ENCODE data around the gene KLF9.
A peak's percentile ranks its signal among the peaks of the same experiment; 100 is the strongest.

Gene KLF9

DNA sequence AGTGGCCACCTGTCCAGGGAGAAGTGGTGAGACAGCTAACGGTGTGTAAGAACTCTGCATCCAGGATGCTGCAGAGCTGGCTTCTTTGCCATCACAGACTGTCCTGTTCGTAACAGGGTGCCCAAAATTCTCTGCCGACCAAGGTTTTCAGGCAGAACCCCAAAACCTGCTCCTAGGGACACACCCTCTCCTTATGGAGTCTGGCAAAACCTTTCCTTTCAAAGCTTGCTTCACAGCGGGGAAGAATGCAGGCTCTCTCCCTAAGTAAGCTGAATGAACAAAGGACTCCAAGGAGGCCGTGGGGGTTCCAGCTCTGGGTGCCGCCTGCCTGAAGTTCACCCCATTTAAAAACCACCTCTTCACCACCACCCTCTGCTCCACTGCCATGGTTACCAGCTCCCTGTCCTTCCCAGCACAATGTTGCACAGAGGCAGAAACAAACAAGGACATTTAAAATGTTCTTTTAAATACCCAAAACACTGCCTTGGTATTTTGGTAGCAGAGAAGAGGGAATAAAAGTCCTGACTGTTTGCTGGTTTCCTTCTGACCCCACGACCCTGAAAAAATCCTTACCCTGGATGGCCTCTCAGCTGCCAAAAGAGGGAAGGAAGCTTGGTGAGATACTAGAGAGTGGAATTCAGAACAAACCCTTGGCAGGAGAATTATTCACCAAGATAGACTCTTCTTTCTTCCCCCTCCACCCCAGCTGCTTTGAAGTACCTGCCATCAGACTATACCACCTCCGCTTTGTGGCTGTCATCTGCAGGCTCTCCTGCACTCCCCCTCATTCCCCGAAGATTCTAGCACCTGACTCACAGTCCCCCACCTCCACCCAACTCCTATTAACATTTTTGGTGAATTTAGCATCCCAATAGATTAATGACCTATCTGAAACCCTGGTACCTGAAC, 7.1 kb upstream of the KLF9 start:
- peak; percentile 37 for DNase-seq

DNA sequence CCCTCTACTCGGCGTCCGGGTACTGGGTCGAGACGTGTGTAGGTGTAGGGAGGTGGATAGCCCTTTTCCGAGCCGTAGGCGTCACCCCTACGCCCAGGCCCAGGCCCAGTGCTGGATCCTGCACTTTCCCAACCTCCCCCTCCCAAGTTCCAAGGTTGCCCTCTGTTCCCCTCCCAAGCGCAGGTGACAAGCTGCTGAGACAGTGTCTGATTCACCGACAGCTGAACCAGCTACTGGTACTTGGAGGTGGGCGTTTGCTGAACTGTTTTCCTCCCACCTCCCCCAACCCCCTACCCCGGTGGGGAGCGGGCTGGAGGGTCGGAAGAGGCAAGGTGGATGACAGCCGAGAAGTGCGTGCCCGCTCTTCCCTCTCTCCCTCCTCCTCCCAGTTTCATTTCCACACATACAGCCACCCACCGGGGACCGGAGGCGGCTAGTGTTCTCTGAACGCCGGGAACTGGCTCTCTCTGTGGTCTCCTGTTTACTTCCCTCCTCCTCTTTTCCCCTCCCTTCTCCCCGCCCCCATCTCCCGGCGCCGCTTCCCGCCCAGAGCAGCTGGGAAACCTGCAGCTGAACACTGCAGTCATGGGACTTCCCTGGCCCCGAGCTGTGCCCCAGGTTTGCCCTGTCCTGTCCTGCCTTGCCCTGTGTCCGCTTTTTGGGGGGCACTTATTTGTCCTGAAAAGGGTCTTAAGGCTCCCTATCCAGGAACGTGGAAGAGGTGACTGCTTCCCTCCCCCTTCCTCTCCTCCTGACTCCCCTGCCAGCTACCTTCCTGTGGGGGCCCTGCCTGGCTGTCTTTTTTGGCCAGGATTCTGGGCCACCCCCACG, 6.2 kb upstream of the KLF9 start:
- peak; percentile 62 for DNase-seq

DNA sequence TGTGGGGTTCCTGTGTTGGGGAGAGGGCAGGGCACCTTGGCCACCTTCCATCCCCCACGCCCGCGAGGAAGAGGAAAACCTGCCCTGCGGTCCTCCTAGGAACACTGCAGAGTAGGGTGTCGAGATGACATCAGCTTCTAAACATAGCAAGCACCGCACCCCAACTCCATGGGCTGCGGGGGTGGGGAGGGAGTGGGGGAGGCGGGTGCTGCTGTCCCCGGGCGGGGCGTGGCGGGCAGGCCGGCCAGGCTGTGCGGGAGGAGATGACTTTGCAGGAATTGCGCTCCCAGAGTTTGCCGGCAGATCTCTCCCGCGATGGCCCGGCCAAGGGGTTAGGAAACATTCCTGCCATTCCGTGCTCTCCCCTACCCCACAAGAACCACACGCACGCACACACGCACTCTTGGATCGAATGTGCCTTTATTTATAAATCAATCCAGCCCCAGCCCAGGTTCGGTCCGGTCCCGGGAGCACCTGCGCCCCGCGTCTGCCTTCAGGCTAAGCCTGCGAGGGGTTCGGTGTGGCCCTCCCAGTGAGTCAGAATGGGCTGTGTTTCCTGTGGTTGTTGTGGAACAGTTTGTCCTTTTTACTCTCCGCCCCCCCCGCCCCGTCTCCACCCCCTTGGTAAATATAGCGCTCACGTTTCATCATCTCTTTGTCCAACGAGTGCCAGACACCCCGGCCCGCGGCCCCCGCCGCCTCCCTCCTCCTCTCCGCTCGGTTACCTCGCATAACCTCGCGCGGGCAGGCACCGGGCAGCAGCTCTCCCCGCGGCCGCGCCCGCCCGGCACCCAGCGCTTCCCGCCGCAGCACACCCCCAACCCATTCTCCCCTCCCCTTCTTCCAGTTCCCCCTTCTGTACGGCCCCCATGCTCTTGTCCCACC, 5.3 kb upstream of the KLF9 start:
- DNase-seq = peak; percentile 78

DNA sequence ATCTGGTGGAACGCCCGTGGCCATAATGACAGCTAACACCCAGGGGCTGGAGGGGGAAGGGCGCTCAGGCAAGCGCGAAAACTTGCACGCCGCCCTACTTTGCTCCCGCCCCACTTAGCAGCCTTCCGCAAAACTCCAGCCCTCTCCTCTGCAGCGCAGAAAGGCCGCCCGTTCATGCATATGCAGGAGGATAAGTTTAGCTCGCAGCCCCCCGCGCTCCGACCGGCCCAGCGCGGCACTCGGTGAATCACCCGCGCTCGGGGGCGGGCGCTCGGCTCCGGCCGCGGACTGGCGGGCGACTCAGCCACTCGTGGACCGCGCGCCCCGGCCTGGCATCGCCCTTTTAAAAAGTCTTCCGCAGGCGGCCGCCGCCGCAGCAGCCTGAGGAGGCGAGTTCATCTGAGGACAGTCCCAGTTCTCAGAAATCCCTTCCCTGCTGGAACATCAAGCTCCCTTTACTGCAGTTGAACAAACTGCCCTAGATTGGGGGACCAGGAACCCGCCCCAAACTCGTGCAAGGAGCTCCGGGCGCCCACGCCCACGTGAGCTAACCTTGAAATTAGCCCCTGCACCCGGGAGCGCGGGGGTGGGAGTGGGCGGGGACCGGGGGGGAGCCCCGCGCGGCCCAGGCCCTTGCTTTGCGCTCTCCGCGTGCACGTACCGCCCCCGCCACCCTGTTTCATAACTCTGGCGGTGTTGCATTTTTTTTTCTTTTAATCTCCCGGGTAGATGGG, 4.5 kb upstream of the KLF9 start:
- peak; percentile 83 for DNase-seq

- no peak for DNase-seq
Measured at GRCh38 chr9:70415476-70415875, 1.0 kb upstream of the KLF9 start.

DNA sequence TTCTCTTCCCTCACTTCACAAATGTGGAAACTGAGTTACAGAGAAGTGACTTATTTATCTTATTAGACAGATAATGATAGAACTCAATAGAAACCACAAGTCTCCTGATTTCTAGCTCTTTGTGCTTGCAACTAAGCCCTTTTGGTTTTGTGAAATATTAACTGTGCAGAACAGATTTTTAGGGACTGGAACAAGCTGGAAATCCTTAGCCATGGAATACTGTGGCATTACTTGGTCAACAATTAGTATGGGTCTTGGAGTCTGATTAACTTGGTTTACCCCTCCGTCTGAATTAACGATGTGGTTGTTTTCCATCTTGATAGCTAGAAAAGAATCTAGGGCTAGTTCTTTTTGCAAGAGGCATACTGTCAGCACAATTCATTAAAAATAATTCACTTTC, 584 bp upstream of the KLF9 start:
- DNase-seq = no peak

- DNase-seq = peak; percentile 63
Measured at GRCh38 chr9:70413464-70413798, 1.0 kb downstream of the KLF9 start.

DNA sequence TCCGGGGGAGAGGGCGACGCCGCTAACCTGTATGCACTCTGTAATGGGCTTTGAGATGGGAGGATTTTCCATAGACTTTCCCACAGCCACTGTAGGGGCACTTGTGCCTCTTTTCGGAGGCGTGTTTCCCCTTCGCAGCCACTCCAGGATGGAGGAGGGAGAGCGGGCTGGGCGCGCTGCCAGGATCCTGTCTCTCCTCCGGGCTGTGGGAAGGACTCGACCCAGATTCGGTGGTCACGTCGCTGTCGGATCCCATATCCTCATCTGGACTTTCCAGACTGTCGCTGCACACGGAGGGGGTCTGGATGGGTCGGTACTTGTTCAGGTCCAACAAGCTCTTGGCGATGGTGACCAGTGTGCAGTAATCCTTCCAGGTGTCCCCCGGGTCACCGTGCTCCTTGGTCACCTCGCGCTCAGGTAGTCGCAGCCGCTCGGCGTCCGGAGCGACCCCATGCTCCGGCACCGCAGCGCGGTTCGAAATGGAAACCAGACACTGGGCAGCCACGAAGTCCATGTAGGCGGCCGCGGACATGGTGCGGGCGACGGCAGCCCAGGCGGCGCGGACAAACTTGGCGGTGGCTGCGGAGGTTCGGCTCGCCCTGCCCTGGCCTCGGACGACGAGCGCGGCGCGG, 1.5 kb downstream of the KLF9 start:
- peak; percentile 30 for DNase-seq

GRCh38 chr9:70411930-70412831, 2.3 kb downstream of the KLF9 start:
- peak; percentile 72 for DNase-seq

- DNase-seq = peak; percentile 36
Measured at GRCh38 chr9:70411121-70411929, 3.1 kb downstream of the KLF9 start.

DNA sequence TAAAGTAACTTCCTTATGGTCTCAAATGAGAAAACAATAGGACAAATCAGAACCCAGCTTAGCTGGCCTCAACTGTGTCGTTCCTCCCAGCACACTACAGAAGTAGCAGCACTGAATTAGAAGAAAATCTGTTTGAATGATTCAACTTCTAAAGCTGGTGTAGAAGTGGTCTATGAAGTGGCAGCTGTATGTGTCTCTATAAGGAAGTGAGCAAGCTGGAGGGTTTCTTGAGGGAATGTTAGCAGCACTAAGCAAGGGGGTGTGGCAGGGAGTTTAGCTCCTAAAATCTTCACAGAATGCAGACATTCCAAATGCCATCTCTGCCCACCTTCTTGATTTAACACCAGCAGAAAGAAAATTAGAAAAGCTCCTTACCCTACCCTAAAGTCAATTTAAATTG, 4.1 kb downstream of the KLF9 start:
- no peak for DNase-seq

- DNase-seq = no peak
Measured at GRCh38 chr9:70409800-70410199, 4.7 kb downstream of the KLF9 start.

GRCh38 chr9:70409280-70409679, 5.2 kb downstream of the KLF9 start:
- no peak for DNase-seq

DNA sequence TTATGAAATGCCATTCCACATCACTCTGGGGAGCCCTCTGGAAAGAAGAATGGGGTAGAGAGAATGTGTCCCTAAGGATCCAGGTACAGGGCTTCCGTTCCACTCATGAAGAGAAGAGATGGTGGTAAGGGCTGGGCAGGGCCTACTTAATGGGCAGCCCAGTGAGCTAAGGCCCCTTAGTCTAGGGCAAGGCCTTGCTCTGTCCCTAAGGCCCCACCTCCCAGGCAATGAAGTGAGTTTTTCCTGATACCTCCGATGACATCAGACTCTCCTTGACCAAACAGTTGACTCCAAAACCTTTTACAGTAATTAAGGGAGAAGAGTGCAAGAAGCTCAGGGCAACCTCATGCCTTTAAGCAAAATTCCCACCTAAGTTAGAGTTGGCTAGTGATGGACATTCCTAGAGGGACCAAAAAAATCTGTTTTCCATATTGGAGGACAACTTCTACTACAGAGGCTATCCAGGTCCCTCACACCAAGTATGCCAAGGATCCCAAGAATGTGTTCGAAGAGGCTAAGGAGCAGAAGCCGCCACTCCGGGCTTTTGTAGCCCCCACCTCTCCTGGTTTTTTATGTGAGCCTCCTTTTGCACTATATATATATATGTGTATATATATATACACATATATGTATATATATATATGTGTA, 5.9 kb downstream of the KLF9 start:
- DNase-seq = no peak

GRCh38 chr9:70407081-70407503, 7.4 kb downstream of the KLF9 start:
- DNase-seq = no peak

DNA sequence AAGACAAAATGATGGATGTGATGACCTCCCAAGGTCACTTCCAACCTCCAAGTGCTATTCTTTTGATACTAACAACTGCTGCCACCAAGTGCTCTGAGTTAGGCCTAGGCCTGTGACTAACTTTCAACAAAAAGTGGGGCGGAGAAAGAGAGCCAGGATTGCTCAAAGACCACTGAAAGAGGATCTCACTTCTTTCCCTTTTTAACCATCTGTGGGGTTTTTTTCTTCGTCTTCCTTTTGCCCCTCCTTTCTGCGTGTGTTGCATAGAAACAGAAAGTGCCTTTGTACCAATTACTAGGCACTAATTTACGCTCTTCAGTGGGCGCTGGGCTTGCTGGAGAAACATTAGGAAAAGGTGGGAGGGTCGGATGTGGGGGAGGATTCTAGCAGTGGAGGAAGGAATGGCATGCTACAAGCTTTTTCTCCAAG, 8.0 kb downstream of the KLF9 start:
- peak; percentile 30 for DNase-seq

DNA sequence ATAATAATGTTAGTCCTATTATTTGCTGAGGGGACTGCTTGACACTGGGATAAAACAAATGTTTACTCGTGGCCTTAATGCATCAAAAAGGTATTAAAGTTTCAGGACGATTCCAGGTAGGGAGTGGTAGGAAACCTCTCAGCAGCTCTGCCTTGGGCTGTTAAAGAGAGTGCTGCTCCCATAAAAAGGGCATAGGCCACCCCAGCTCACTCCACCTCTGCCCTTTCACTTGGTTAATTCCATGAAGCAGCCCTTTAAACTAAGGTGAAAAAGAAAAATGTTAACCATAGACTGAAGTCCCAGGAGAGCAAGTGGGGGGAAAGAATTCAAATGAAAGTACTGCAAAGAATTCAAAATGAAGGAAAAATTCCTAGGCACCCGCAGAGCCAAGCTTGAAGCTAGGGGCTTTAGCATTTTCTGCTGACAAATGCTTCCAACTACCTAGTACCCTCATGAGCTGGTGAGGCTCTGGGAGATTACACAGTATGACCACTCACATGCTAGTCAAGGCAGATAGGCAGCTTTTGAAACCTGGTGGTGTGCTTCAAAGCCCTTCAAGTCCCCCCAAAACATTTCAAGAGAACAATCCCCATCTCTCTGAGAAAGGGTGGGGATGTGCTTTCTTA, 8.5 kb downstream of the KLF9 start:
- no peak for DNase-seq

DNA sequence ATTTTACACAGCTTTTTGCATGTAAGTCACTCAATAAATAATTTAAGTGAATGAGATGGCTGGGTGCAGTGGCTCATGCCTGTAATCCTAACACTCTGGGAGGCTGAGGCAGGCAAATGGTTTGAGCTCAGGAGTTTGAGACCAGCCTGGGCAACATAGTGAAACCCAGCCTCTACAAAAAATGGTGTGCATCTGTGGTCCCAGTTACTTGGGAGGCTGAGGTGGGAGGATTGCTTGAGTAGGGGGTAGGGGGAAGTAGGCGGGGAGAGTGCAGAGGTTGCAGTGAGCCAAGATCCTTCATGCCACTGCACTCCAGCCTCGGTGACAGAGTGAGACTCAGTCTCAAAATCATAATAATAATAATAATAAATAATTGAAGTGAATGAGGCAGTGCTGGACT, 10.2 kb downstream of the KLF9 start:
- no peak for DNase-seq

- no peak for DNase-seq
Measured at GRCh38 chr9:70403618-70404025, 10.8 kb downstream of the KLF9 start.
